Measurements from ENCODE around the gene FGF2.

The FGF2 gene

GRCh38 chr4:122815248-122815647 is 11.4 kb upstream of the FGF2 start:
- TF ChIP-seq ZFX (IDR thresholded peaks at IDR 0.05; ENCODE audit: borderline replicate concordance): no peak
- no peak for TF ChIP-seq CTCF (IDR thresholded peaks at IDR 0.05)
- H3K27ac ChIP-seq: no peak overlapping the region

- no peak for TF ChIP-seq CTCF (IDR thresholded peaks at IDR 0.05)
- TF ChIP-seq ZFX (IDR thresholded peaks at IDR 0.05; ENCODE audit: borderline replicate concordance): no peak
- H3K27ac ChIP-seq: no peak overlapping the region
These were observed 10.2 kb upstream of the FGF2 start for GRCh38 chr4:122816476-122816875.

- TF ChIP-seq CTCF (IDR thresholded peaks at IDR 0.05): no peak
These were observed 6.8 kb upstream of the FGF2 start for GRCh38 chr4:122819708-122820449.

GRCh38 chr4:122821092-122821491 is 5.5 kb upstream of the FGF2 start:
- no peak for TF ChIP-seq CTCF (IDR thresholded peaks at IDR 0.05)
- no peak for TF ChIP-seq ZFX (IDR thresholded peaks at IDR 0.05; ENCODE audit: borderline replicate concordance)
- H3K27ac ChIP-seq: no peak overlapping the region

More at GRCh38 chr4:122819708-122820449, 6.8 kb upstream of the FGF2 start:
- no peak overlapping the region for H3K27ac ChIP-seq

GRCh38 chr4:122822466-122822865 is 4.2 kb upstream of the FGF2 start:
- TF ChIP-seq CTCF (IDR thresholded peaks at IDR 0.05): no peak
- no peak for TF ChIP-seq ZFX (IDR thresholded peaks at IDR 0.05; ENCODE audit: borderline replicate concordance)
- H3K27ac ChIP-seq: no peak overlapping the region

- H3K27ac ChIP-seq: no peak overlapping the region
- TF ChIP-seq CTCF (IDR thresholded peaks at IDR 0.05): no peak
- no peak for TF ChIP-seq ZFX (IDR thresholded peaks at IDR 0.05; ENCODE audit: borderline replicate concordance)
These were observed 3.2 kb upstream of the FGF2 start for GRCh38 chr4:122823476-122823875.

GRCh38 chr4:122824616-122825015 is 2.0 kb upstream of the FGF2 start:
- TF ChIP-seq CTCF (IDR thresholded peaks at IDR 0.05) (no peak), ZFX (IDR thresholded peaks at IDR 0.05; ENCODE audit: borderline replicate concordance) (no peak)
- H3K27ac ChIP-seq: no peak overlapping the region
